Endothelial cell (in vitro differentiated cells): ENCODE measurements around the gene RTKN. TPM values are rescaled to one million over a fixed set of nuclear protein-coding genes. Genes with fewer than 3 reads are reported as not detected.

Source experiments
- DNase-seq: peaks from one replicate; pipeline ENCODE4 v3.0.0; 2021; ENCODE audit warnings: low spot score
- H3K27ac Mint-ChIP-seq: one replicate; pipeline ENCODE4 v1.8.0; 2021; ENCODE audit warnings: mixed read lengths, inconsistent platforms; ENCODE audit not compliant: unreplicated experiment
- H3K27me3 Mint-ChIP-seq: one replicate; pipeline ENCODE4 v1.8.0; 2021; ENCODE audit warnings: mild to moderate bottlenecking, moderate library complexity, mixed read lengths, inconsistent platforms; ENCODE audit not compliant: unreplicated experiment
- H3K36me3 Mint-ChIP-seq: one replicate; pipeline ENCODE4 v1.8.0; 2021; ENCODE audit warnings: mild to moderate bottlenecking, low read depth, mixed read lengths, inconsistent platforms; ENCODE audit not compliant: unreplicated experiment
- H3K4me1 Mint-ChIP-seq: one replicate; pipeline ENCODE4 v1.8.0; 2021; ENCODE audit warnings: mild to moderate bottlenecking, mixed read lengths, inconsistent platforms; ENCODE audit not compliant: unreplicated experiment
- H3K4me3 Mint-ChIP-seq: one replicate; pipeline ENCODE4 v1.8.0; 2021; ENCODE audit warnings: mild to moderate bottlenecking, mixed read lengths, inconsistent platforms; ENCODE audit not compliant: unreplicated experiment
- H3K9me3 Mint-ChIP-seq: one replicate; pipeline ENCODE4 v1.8.0; 2021; ENCODE audit warnings: mixed read lengths, inconsistent platforms; ENCODE audit not compliant: unreplicated experiment
- total RNA-seq: library from RNA; stranded (reverse); fragmentation: NEBNext Ultra II Directional; extraction: Animal tissue kit (Norgen Biotek cat#: 25700); gene quantifications from one replicate; pipeline ENCODE4 v1.2.1, GENCODE V29; 2021; ENCODE audit not compliant: unreplicated experiment
- TF ChIP-seq, protein P1 (sequence below): fragments of 200-600 bp; sonication (generic); IDR thresholded peaks from one replicate; pipeline ENCODE4 v1.5.0; 2021; ENCODE audit warnings: antibody characterized with exemption; ENCODE audit not compliant: unreplicated experiment

The RTKN gene
- total RNA-seq, 1 donor from 2014 or later, result 65.4 TPM

- Mint-ChIP-seq H3K4me3 (no peak overlapping the region), H3K4me1 (peaks cover 29% of the 10 kb centered on the region), H3K27me3 (no peaks in the 10 kb centered on the region), H3K36me3 (peaks cover 17% of the 10 kb centered on the region), H3K9me3 (no peaks in the 10 kb centered on the region), H3K27ac (no peak overlapping the region)
- TF ChIP-seq, protein P1, sequence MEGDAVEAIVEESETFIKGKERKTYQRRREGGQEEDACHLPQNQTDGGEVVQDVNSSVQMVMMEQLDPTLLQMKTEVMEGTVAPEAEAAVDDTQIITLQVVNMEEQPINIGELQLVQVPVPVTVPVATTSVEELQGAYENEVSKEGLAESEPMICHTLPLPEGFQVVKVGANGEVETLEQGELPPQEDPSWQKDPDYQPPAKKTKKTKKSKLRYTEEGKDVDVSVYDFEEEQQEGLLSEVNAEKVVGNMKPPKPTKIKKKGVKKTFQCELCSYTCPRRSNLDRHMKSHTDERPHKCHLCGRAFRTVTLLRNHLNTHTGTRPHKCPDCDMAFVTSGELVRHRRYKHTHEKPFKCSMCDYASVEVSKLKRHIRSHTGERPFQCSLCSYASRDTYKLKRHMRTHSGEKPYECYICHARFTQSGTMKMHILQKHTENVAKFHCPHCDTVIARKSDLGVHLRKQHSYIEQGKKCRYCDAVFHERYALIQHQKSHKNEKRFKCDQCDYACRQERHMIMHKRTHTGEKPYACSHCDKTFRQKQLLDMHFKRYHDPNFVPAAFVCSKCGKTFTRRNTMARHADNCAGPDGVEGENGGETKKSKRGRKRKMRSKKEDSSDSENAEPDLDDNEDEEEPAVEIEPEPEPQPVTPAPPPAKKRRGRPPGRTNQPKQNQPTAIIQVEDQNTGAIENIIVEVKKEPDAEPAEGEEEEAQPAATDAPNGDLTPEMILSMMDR, result no peak
- DNase-seq, result no peak
Measured at GRCh38 chr2:74381751-74382150, 60.0 kb downstream of the RTKN start.

GRCh38 chr2:74379851-74380789 lies 61.6 kb downstream of the RTKN start, which contains the start of gene DCTN1:
TSS of gene DCTN1 (minus strand) at chr2:74380311. CDS start at chr2:74380037, 274 bp downstream.
- Mint-ChIP-seq H3K9me3 (no peaks in the 10 kb centered on the region), H3K4me3 (peak within 1 kb of the TSS; percentile 19)
- peak; percentile 37 for DNase-seq

DNA sequence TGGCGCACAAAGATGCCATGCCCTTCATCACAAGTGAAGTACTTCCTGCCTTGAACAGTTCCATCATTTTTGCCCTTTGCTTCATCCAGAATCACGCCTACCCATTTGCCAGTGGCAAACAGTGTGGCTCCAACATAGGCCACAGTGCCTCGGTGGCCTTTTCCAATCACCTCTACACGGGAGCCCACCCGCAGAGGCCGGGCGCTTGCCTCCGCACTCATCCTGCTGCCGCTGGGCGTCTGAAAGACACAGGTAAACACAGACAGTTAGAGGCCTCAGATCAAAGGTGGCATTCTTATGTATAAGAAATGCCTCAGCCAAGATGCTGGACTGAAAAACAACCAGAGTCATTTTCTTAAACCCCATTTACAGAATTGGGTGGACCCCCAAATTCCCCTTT lies 63.7 kb downstream of the RTKN start:
- H3K36me3 Mint-ChIP-seq, result peaks cover 34% of the 10 kb centered on the region
- peak overlapping the region; percentile 42 for H3K4me3 Mint-ChIP-seq
- no peaks in the 10 kb centered on the region for H3K27me3 Mint-ChIP-seq
- no peak for DNase-seq
- no peak overlapping the region for H3K27ac Mint-ChIP-seq
- peaks cover 39% of the 10 kb centered on the region for H3K4me1 Mint-ChIP-seq
- H3K9me3 Mint-ChIP-seq, result no peaks in the 10 kb centered on the region
- TF ChIP-seq, protein P1, result no peak

More at GRCh38 chr2:74379851-74380789, 61.6 kb downstream of the RTKN start, which contains the start of gene DCTN1:
- H3K27me3 Mint-ChIP-seq, result no peaks in the 10 kb centered on the region
- TF ChIP-seq, protein P1, result no peak
- H3K36me3 Mint-ChIP-seq, result peaks cover 29% of the 10 kb centered on the region
- peak within 1 kb of the TSS; percentile 55 for H3K27ac Mint-ChIP-seq
- H3K4me1 Mint-ChIP-seq, result peaks cover 34% of the 10 kb centered on the region

GRCh38 chr2:74375838-74376237 lies 65.9 kb downstream of the RTKN start:
- H3K27ac Mint-ChIP-seq, result peak overlapping the region; percentile 77
- peaks cover 5% of the 10 kb centered on the region for H3K27me3 Mint-ChIP-seq
- H3K4me1 Mint-ChIP-seq, result peaks cover 47% of the 10 kb centered on the region
- no peaks in the 10 kb centered on the region for H3K9me3 Mint-ChIP-seq
- TF ChIP-seq, protein P1, result no peak
- no peak for DNase-seq
- peaks cover 49% of the 10 kb centered on the region for H3K36me3 Mint-ChIP-seq
- H3K4me3 Mint-ChIP-seq, result no peak overlapping the region

Other genes with a start within 250 kb of the RTKN start
- gene MTHFD2, start 243.3 kb downstream of the RTKN start, total RNA-seq, result 20.0 TPM
- 4.2 TPM for gene SLC4A5, start 98.5 kb downstream of the RTKN start, total RNA-seq
- 244 TPM for gene DCTN1, start 61.6 kb downstream of the RTKN start, total RNA-seq
- gene C2orf81, start 20.3 kb downstream of the RTKN start, total RNA-seq, result 5.0 TPM
- 34.1 TPM for gene WDR54, start 20.2 kb downstream of the RTKN start, total RNA-seq
- gene INO80B, start 13.2 kb upstream of the RTKN start, total RNA-seq, result 22.1 TPM
- gene WBP1, start 16.5 kb upstream of the RTKN start, total RNA-seq, result 76.8 TPM
- 52.4 TPM for gene MOGS, start 23.4 kb upstream of the RTKN start, total RNA-seq
- gene MRPL53, start 30.7 kb upstream of the RTKN start, total RNA-seq, result 59.0 TPM
- 20.7 TPM for gene CCDC142, start 41.1 kb upstream of the RTKN start, total RNA-seq
- gene TTC31, start 41.1 kb upstream of the RTKN start, total RNA-seq, result 16.8 TPM
- gene LBX2, start 57.7 kb upstream of the RTKN start, total RNA-seq, result not detected
- gene PCGF1, start 65.8 kb upstream of the RTKN start, total RNA-seq, result 13.5 TPM
- not detected for gene TLX2, start 72.5 kb upstream of the RTKN start, total RNA-seq
- 3.5 TPM for gene DQX1, start 84.3 kb upstream of the RTKN start, total RNA-seq
- 117 TPM for gene AUP1, start 87.8 kb upstream of the RTKN start, total RNA-seq
- 44.3 TPM for gene HTRA2, start 88.0 kb upstream of the RTKN start, total RNA-seq
- gene LOXL3, start 112.0 kb upstream of the RTKN start, total RNA-seq, result 10.0 TPM
- 27.8 TPM for gene DOK1, start 112.8 kb upstream of the RTKN start, total RNA-seq
- gene M1AP, start 206.4 kb upstream of the RTKN start, total RNA-seq, result 0.74 TPM
- 9.4 TPM for gene SEMA4F, start 212.3 kb upstream of the RTKN start, total RNA-seq